Measurements from ENCODE around the gene BCLAF1.
A peak's percentile ranks its signal among the peaks of the same experiment; 100 is the strongest.
"Not testable (repeated sequence)": the region's sequence is repeated elsewhere in the genome, so short reads cannot be mapped to it uniquely, and the experiment has no call there.

BCLAF1 gene

DNA sequence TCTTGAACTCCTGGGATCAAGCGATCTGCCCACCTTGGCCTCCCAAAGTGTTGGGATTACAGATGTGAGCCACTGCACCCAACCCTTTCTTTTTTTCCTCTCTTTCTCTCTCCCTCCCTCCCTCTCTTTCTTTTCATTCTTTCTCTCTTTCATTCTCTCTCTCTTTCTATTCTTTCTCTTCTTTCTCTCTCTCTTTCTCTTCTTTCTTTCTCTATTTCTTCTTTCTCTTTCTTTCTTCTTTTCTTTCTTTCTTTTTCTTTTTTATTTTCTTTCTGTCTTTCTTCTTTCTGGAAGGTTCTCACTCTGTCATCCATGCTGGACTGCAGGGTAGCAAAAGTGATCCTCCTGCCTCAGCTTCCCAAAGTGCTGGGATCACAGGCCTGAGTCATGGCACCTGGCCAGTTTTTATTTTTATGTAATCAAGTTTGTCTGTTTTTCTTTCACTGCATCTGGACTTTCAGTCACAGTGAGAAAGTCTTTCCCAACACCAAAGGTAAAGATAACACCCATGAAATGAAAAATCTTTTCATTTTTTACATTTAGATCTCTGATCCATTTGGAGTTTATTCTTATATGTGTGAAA is 20.2 kb upstream of the BCLAF1 start:
- no peak for DNase-seq (ENCODE audit: low read depth)

DNA sequence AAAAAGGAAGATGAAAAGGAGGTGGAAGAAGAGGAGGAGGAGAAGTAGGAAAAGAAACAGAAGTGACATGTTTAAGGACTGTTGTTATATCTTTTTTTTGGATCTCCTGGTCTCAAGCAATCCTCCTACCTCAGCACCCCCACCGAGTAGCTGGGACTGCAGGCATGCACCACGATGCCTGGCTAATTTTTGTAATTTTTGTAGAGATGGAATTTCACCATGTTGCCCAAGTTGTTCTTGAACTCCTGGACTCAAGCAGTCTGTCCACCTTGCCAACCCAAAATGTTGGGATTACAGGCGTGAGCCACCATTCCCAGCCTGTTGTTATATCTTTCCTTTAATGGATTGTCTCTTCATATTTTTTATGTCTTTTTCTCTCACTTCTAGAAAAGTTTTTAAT is 19.5 kb upstream of the BCLAF1 start:
- no peak for DNase-seq (ENCODE audit: low read depth)

DNA sequence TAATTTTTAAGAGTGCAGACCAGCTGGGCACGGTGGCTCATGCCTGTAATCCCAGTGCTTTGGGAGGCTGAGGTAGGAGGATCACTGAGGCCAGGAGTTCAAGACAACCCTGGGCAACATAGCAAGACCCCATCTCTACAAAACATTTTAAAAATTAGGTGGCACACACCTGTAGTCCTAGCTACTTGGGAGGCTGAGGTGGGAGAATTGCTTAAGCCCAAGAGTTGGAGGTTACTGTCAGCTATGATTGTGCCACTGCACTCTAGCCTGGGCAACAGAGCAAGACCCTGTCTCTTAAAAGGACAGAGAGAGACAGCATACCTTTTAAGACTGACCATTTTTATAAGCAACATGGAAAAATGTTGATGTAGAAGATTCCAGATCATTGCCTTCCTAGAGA is 18.8 kb upstream of the BCLAF1 start:
- DNase-seq (ENCODE audit: low read depth), result not testable (repeated sequence)

DNA sequence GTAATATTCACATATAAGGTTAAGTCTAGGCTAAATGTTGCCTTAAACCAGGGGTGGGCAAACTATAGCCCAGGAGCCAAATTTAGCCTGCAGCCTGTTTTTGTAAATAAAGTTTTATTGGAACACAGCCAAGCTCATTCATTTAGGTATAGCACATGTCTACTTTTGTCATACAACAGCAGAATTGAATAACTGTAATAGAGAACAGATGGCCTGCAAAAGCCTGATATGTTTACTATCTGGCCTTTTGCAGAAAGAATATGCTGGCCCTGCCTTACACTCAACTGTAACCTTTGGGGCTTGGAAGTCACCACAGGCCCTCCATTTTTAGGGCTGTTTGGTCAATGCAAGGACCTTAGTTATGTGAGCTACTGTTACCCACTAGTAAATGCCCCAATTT is 17.7 kb upstream of the BCLAF1 start:
- no peak for DNase-seq (ENCODE audit: low read depth)

DNA sequence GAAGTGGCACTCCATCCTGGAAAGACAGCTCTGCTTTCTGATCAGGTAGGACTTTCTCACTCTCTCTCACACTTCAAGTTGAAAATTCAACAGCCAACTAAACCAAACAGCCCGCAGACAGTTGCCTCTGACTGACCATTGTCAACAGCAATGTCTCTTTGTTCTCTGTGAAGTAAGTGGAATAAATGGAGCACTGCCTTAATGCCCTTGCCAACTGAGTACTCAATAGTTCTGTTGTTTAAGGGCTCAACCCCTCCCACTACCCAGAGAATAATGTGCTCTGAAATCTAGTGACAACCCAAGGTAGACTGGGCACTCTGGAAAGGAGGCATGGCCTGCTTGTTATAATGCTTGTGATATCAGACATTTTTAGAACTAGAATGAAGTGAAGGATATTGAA is 16.8 kb upstream of the BCLAF1 start:
- no peak for DNase-seq (ENCODE audit: low read depth)

DNA sequence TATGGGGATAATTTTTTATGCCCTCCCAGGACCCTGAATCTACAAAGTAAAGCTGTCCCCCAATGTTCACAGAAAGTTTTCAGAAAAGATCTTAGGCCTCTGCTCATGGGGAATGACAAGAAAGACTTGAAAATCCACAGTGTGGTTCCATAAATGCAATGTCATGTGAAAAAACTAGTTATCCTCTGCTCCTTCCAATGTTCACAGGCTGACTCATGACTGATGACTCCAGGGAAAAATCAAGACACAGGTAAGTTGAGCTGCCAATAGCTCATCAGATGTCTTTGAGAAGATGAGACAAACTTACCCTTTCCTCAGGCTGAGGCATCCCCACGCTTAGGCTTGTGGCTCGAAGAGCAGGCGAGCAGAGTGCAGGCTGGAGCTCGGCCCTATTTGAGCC is 14.8 kb upstream of the BCLAF1 start:
- no peak for DNase-seq (ENCODE audit: low read depth)

DNA sequence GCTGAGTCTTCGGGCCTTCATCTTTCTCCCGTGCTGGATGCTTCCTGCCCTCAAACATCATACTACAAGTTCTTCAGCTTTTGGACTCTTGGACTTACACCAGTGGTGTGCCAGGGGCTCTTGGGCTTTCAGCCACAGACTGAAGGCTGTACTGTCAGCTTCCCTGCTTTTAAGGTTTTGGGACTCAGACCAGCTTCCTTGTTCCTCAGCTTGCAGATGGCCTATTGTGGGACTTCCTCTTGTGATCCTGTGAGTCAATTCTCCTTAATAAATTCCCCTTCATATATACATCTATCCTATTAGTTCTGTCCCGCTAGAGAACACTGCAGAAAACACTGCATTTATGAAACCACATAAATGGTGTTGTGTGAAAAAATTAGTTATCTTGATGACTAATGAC is 13.9 kb upstream of the BCLAF1 start:
- no peak for DNase-seq (ENCODE audit: low read depth)

DNA sequence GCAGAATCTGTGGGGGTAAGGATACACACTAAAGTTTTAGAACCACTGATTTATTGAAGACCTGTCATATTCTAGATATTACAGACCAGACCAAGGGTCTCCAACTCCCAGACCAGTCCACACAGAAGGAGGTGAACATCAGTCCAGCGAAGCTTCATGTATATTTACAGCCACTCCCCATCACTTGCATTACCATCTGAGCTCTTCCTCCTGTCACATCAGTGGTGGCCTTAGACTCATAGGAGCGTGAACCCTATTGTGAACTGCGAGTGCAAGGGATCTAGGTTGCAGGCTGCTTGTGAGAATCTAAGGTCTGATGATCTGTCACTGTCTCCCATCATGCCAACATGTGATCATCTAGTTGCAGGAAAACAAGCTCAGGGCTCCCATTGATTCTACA is 5.0 kb upstream of the BCLAF1 start:
- no peak for DNase-seq (ENCODE audit: low read depth)

DNA sequence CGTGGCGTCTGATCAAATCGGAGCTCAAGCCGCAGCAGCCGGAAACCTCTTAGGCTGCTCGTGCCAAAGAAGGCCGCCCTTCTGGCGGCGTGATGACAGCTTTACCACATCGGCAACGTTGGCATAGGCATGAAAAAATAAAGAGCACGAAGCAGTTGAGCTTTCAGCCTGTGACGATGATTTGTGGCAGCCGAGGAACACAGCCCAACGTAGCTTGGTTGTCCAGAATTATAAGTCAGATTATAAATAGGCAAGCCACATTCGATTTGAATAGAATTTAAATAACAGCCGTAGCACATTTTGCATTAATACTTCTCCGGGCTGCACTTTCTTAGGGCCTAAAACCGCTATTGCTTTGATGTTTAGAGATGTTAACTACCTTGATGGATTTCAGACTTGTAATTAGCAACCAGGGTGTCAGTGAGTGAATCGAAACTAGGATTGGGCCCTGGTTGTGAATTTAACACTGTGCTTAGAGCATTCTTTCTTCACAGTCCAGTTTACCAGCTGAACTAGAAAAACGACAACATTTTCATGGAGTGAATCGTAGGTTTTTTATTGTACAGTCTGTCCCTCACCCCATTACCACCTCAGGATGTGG is 864 bp upstream of the BCLAF1 start:
- peak; percentile 83 for DNase-seq (ENCODE audit: low read depth)

DNA sequence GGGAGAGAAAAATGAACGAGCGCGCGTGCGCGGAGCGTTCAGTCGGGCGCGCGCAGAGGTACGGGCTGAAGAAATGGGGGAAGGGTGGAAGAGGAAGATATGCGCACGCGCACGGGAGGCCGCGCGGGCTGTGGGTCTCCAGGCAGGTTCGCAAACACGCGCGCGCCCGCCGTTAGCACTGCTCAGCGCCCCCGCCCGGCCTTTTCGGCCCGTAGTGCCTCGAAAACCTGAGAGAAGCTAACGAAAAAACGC is 393 bp downstream of the BCLAF1 start:
- peak; percentile 86 for DNase-seq (ENCODE audit: low read depth)

DNA sequence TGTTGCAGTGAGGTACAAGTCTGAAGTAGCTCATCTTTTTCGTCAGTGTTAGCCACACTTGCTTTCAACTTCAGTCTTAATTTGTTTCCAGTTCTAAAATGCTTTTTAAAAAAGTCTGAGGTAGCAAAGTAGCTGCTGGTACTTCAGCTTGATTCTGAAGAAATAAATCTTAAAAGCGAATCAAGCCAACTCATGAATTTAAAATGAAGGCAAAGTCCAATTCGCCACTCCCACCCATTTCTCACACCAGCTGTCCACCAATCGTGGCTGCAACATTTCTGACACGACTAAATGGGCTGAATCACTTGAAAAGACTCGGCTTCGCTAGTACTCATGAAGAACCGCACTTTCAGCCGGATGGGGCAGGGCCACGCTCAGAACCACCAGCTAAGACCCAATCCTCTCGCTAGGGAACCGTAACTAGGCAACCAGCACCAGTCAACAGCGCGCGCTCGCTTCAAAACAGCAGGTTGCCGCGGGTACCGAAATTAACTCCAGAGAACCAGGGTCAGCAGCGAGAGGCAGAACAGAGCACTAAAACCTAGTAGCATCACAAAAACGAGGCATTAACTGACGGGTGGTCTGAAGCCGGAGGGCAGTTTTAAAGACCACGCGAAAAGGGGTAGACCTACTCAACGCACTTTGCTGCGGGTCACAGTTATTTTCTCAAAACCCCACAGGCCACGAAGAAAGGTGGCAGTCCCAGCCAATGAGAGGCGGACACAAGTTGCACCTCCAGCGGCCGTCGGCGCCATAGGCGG is 900 bp downstream of the BCLAF1 start:
- peak; percentile 93 for DNase-seq (ENCODE audit: low read depth)

DNA sequence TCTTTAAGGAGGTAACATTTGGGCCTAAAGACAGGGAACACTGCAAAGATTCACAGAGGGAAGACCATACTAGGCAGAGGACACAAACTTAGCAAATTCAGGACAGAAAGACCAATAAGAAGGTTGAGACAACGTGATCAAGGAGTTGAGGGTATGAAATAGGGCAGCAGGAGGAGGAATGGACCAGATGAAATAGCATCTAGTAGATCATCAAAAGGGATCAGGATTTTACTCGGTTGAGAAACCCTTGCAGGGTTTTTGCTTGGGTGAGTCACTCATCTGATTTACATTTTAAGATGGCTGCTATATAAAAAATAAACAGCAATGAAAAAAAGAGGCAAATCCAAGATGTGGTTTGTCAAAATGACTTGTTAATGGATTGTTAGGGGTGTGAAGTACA is 4.7 kb downstream of the BCLAF1 start:
- DNase-seq (ENCODE audit: low read depth), result no peak

DNA sequence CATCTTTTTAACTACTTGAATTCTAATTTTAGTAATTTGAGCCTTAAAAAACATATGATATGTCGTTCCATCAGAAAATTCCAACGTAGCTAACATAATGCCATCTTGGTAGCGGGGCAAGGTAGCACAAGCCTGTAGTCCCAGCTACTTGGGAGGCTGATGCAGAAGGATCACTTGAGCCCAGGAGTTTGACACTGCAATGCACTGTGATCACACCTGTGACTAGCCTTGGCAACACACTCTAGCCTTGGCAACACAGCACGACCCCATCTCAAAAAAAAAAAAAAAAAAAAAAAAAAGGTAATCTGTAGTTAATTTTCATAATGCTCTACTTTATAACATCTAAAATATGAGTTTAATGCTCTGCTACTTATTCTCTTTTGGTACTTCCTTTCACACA is 6.7 kb downstream of the BCLAF1 start:
- no peak for DNase-seq (ENCODE audit: low read depth)

DNA sequence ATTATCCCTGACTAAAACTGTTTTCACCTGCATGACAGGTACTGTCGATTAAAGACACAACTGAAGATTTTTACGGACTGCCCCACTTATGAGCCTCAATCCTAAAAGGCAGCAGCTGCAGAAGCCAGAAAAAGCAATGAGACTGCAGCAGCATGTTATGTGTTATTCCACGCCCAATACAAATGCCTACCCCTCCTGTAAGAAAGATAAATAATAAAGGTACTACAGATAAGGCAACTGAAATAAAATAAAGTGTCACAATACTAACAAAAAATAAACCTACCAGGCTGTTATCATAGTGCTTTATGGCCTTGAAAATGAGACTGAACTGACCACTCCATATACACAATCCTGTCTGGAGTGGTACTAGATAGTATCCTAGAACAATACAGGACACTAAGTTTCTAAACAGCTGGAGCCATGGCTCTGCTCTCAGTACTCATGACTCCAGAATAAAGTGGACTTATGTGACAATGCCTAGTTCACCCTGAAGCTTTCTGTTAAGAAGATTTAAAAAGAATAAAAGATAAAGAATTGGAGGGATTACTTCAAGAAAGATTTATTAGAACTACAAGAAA is 9.5 kb downstream of the BCLAF1 start:
- DNase-seq (ENCODE audit: low read depth), result no peak

DNA sequence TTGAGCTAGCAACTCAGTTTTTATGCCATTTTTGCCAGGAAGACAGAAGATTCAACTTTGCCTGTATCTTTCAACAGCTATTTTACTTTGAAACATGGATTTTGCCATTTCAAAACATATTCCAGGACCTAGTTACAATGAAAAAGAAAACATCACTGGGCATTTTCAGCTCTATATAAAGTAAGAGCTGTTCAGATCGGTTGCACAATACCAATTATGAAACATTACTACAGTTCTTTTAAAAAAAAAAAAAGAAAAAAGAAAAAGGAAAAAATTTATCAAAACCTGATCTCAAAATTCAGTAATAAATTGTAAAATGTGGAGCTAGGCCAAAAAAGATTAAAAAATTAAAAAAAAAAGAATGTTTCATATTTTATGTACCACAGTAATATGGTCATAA is 15.6 kb downstream of the BCLAF1 start:
- DNase-seq (ENCODE audit: low read depth), result no peak

DNA sequence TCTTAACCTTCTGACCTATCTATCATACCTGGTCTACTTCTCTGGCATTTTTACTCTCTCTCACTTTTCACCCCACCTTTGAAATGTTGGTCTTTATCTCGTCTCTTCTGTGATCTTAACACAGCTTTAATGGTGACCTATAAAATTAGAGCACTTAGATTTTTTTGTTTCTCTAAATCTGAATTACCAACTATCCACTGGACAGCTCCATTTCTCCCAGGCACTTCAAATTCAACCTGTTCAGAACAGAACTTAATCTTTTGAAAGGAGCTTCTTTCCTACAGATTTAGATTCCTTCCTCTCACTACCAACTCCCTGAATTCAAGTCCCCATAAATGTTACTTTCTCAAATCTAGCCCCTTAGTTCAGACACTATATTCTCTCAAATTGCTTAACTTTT is 24.5 kb downstream of the BCLAF1 start:
- no peak for DNase-seq (ENCODE audit: low read depth)

DNA sequence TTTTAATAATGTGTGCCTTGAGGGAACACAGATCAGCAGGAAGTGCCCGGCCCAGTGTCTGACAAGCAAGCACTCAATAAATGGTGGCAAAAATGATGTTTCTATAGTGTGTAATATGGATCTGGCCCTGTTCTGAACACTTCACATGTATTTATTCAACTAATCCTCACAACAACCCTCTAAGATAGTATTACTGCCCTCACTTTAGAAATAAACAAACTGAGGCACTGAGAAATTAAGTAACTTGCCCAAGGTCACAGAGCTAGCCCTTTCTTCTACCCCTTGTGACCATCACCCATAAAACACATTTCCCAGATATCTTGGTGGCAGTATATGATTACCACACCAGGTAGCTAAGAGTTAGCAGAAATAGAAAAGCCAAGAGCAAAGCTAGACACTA is 26.7 kb downstream of the BCLAF1 start:
- no peak for DNase-seq (ENCODE audit: low read depth)

DNA sequence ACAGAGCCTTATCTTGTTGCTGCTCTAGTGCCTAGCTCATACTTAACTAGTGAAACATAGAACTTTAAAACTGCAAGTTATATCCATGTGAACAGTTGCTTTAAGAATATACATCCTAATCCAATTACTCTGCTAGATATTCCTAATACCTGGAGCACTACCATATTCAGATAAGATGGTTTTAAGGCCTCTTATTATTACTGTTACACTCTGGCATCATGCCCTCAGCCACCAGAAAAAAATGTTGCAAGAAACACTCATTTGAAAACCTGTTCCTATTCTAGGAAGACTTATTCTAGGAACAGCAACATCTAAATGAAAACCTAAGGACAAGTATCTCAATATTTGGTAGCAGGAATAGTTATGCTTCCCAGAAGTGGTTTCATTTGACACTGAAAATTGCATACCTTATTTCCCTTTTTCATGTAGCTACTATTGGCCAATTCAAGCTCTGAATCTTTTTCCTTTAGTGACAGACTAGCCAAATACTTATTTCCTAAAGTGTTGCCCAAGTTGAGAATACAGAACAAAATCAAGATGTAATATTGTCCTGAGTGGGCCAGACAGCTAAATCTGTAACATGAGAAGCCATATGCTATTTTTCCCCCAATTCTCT is 34.7 kb downstream of the BCLAF1 start:
- no peak for DNase-seq (ENCODE audit: low read depth)

DNA sequence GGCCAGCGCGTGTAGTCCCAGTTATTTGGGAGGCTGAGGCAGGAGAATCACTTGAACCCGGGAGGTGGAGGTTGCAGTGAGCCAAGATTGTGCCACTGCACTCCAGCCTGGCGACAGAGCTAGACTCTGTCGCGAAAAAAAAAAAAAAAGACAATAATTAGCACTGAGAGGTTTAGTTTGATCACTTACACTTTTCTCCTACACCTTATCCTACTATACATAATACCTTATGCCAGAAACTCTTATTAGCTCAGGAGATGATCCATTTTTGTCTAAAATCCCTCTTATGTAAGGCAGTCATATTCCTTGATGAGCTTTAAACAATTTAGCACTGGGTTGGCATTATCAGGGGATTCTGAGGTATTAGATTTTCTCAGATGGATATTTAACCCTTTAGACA is 35.9 kb downstream of the BCLAF1 start:
- no peak for DNase-seq (ENCODE audit: low read depth)

DNA sequence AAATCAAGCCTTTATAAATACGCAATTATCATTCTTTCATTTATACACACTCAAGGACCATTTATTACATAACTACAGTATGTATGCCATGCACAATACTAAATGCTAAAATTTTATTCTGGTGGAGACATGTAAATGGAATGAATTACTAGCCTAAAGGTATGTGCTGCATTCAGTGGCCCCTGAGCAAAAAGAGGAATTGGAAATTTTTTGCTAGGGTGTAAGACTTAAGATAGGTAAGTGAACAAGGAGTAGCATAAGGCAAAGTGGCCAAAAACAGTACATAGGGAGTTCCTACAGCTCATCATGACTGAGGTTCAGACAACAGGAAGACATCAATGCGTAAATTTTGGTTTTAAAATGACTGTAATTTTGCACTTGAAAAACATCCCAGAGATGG is 37.2 kb downstream of the BCLAF1 start:
- DNase-seq (ENCODE audit: low read depth), result no peak

DNA sequence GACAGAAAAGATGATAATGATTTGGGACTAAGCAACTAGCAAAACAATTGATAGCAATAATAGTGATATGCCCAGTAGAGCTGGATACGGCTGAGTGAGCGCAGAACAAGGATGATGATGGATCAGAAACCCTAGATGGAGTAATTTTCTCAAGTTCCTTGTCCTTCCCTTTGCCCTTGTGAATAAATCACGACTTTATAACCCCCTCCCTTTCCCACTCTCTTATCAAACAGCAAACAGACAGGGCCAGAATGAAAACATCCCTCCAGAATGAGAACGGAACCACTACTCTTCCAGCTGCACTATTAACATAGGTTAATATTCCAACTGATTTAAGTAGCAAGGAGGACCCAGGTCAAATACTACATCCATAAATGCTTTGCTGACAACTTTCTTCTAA is 38.3 kb downstream of the BCLAF1 start:
- DNase-seq (ENCODE audit: low read depth), result no peak

DNA sequence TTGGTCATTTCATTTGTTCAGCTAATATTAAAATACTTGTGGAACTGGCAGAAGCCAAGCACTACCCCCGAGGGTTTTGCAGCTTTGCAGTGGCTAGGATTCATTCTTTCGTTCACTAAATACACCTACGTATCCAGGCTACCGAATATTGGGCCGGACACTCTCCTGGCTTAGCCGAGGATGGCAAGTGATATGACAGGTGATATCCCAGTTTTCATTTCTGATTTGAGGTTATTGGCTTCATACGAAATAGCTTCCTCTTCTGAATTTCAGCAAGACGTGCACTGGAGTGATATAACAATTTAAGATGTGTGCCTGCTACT is 39.0 kb downstream of the BCLAF1 start:
- DNase-seq (ENCODE audit: low read depth), result no peak

Data from T-helper 22 cell (primary cell).